GM10266 (cell line): ENCODE data around the gene TNRC6A.
"Not testable (repeated sequence)": the region's sequence is repeated elsewhere in the genome, so short reads cannot be mapped to it uniquely, and the experiment has no call there.

ENCODE experiments used
- DNase-seq: peaks from one replicate; pipeline ENCODE4 v3.0.0; 2012; ENCODE audit errors: extremely low spot score
- CTCF ChIP-seq: IDR thresholded peaks from 2 replicates; pipeline ENCODE4 v1.5.1; 2012; ENCODE audit warnings: mild to moderate bottlenecking, low read depth; ENCODE audit not compliant: control insufficient read depth, insufficient read depth; ENCODE audit errors: missing control alignments

TNRC6A gene

GRCh38 chr16:24747441-24747840 is 18.0 kb downstream of the TNRC6A start:
- DNase-seq = no peak
- no peak for TF ChIP-seq CTCF

GRCh38 chr16:24748242-24748641 is 18.8 kb downstream of the TNRC6A start:
- no peak for TF ChIP-seq CTCF
- DNase-seq = no peak

- no peak for DNase-seq
- no peak for TF ChIP-seq CTCF
These were observed 19.9 kb downstream of the TNRC6A start for GRCh38 chr16:24749310-24749709.

- not testable (repeated sequence) for DNase-seq
These were observed 20.4 kb downstream of the TNRC6A start for GRCh38 chr16:24749872-24750271.

- DNase-seq = no peak
- no peak for TF ChIP-seq CTCF
These were observed 23.5 kb downstream of the TNRC6A start for GRCh38 chr16:24753000-24753399.

GRCh38 chr16:24753437-24753836 is 24.0 kb downstream of the TNRC6A start:
- TF ChIP-seq CTCF = no peak
- DNase-seq = no peak

- TF ChIP-seq CTCF = no peak
- DNase-seq = no peak
These were observed 25.1 kb downstream of the TNRC6A start for GRCh38 chr16:24754543-24754942.

GRCh38 chr16:24755201-24755874 is 25.9 kb downstream of the TNRC6A start:
- no peak for DNase-seq
- TF ChIP-seq CTCF = no peak
